Adrenal gland (tissue), 5 donors: ENCODE data around the gene DIP2C.

ENCODE experiments used
- POLR2A ChIP-seq, 2 donors: fragments of 450-650 bp; IDR thresholded peaks; one replicate each; pipeline ENCODE4 v1.6.1; 2017; ENCODE audit warnings: antibody characterized with exemption in 2 of 2, mild to moderate bottlenecking in 2 of 2, moderate library complexity in 1 of 2
- TF ChIP-seq, protein P1 (sequence below), 6 experiments: fragments of 450-650 bp in 4 of 6; fragments of 200-600 bp in 2 of 6; sonication (generic) in 1 of 6; IDR thresholded peaks; 1 replicate in 5 of 6; 2 replicates in 1 of 6; pipeline versions ENCODE4 v1.5.1 to v1.8.0; 2016 to 2021; ENCODE audit warnings: antibody characterized with exemption in 6 of 6, mild to moderate bottlenecking in 2 of 6, moderate library complexity in 1 of 6
- donor health status: DM: no; HTN: no; CAD: no.

DNA sequence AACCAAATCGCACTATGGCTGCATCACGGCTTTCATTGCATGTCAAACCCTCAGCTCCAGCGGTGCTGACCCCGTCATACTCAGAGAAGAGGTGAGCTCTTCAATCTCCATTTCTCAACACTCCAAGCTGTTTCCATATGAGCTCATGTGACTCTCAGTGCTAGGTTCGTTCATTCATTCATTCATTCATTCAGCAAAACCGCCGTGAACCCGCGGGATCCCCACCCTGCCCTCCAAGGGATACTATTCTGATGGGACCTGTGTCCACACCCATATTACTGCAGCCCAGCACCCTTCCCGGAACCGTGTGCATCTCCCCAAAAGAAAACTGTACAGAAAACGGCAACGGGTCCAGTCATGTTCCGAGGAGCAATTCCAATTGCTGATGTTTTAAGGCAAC lies 184.7 kb downstream of the DIP2C start:
- TF ChIP-seq, protein P1, sequence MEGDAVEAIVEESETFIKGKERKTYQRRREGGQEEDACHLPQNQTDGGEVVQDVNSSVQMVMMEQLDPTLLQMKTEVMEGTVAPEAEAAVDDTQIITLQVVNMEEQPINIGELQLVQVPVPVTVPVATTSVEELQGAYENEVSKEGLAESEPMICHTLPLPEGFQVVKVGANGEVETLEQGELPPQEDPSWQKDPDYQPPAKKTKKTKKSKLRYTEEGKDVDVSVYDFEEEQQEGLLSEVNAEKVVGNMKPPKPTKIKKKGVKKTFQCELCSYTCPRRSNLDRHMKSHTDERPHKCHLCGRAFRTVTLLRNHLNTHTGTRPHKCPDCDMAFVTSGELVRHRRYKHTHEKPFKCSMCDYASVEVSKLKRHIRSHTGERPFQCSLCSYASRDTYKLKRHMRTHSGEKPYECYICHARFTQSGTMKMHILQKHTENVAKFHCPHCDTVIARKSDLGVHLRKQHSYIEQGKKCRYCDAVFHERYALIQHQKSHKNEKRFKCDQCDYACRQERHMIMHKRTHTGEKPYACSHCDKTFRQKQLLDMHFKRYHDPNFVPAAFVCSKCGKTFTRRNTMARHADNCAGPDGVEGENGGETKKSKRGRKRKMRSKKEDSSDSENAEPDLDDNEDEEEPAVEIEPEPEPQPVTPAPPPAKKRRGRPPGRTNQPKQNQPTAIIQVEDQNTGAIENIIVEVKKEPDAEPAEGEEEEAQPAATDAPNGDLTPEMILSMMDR (IDR thresholded peaks at IDR 0.05), result no peak
- TF ChIP-seq POLR2A (IDR thresholded peaks at IDR 0.05), result no peak
